ENCODE results near the gene EOLA2. TPM values are rescaled to one million over a fixed set of nuclear protein-coding genes. Genes with fewer than 3 reads are reported as not detected.
A peak's percentile ranks its signal among the peaks of the same experiment; 100 is the strongest.
"Not testable (repeated sequence)": the region's sequence is repeated elsewhere in the genome, so short reads cannot be mapped to it uniquely, and the experiment has no call there.

Gene EOLA2
- polyA plus RNA-seq, 4 donors = 22.6 to 31.6 (median 25.2) TPM

DNA sequence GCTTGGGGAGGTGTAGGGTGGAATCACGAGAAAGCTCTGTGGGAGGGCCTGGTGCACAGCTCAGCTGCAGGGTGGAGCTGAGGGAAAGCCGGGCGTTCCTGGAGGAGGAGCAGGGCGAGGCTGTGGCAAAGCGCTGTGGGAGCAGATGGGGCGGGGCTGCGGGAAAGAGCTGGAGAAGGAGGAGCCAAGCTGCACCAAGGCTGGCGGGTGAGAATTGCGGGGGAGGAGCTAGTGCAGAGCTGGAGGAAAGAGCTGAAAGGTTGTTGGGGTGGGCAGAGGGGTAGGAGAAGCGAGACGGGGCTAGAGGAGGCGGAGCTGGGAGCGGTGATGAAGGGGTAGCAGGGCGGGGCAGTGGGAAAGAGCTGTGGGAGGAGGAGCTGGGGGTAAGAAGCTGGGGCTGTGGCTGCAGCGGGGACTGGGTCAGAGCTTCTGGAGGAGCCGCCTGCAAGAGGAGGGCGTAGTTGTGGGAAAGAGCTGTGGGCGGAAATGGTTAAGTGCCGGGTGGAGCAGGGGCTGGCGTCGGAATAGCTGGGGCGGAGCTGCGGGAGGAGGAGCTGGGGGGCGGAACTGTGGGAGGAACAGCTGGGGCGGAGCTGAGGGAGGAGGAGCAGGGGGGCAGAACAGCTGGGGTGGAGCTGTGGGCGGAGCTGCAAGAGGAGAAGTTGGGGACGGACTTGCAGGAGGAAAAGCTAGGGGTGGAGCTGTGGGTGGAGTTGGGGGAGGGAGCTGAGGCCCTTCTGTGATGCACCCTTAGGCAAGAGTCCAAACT lies 1.8 kb upstream of the EOLA2 start:
- Histone ChIP-seq H3K4me1 (ENCODE audit: control insufficient read depth in 3 of 3, insufficient read depth in 2 of 3, low read depth in 1 of 3, low read length in 2 of 3) (no peaks in the 10 kb centered on the region), H3K9me3 (ENCODE audit: control insufficient read depth in 2 of 2, insufficient read depth in 1 of 2, low read depth in 1 of 2, low read length in 1 of 2) (no peaks in the 10 kb centered on the region), H3K4me3 (ENCODE audit: low read depth in 1 of 3, low read length in 3 of 3) (peak overlapping the region; percentile 22 to 69 (median 49)), H3K36me3 (ENCODE audit: control insufficient read depth in 3 of 3, insufficient read depth in 2 of 3, low read depth in 1 of 3, low read length in 3 of 3) (peaks cover 0 to 6% (median 0%) of the 10 kb centered on the region in 3 donors), H3K27me3 (ENCODE audit: control insufficient read depth in 3 of 3, insufficient read depth in 3 of 3, low read length in 3 of 3) (no peaks in the 10 kb centered on the region), H3K27ac (ENCODE audit: low read depth in 1 of 3, low read length in 2 of 3) (peak overlapping the region; percentile 75 to 99 (median 98))
- 1 to 46% (median 22%) methylated on average over 22 to 27 of the region's 27 CpGs for WGBS, 3 donors
- DNase-seq = peak; percentile 94
- FAIRE-seq = peak; percentile 39

DNA sequence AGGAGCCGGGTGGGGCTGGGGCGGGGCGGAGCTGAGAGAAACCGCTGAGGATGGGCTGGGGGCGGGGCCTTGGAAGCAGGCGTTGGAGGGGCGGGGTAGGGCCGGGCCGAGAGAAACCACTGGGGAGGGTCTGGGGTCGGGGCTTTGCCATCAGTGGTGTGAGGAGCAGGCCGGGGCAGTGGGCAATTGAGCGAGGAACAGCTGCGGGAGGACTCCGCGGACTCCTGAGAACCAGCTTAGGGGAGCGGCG lies 1.3 kb upstream of the EOLA2 start:
- Histone ChIP-seq H3K4me3 (ENCODE audit: low read depth in 1 of 3, low read length in 3 of 3) (peak overlapping the region; percentile 22 to 69 (median 49)), H3K27me3 (ENCODE audit: control insufficient read depth in 3 of 3, insufficient read depth in 3 of 3, low read length in 3 of 3) (no peaks in the 10 kb centered on the region), H3K4me1 (ENCODE audit: control insufficient read depth in 3 of 3, insufficient read depth in 2 of 3, low read depth in 1 of 3, low read length in 2 of 3) (no peaks in the 10 kb centered on the region), H3K27ac (ENCODE audit: low read depth in 1 of 3, low read length in 2 of 3) (peak overlapping the region; percentile 75 to 99 (median 98)), H3K36me3 (ENCODE audit: control insufficient read depth in 3 of 3, insufficient read depth in 2 of 3, low read depth in 1 of 3, low read length in 3 of 3) (peaks cover 0 to 6% (median 0%) of the 10 kb centered on the region in 3 donors), H3K9me3 (ENCODE audit: control insufficient read depth in 2 of 2, insufficient read depth in 1 of 2, low read depth in 1 of 2, low read length in 1 of 2) (no peaks in the 10 kb centered on the region)
- no peak for FAIRE-seq
- DNase-seq = no peak
- 2 to 46% (median 18%) methylated on average over 11 to 17 of the region's 17 CpGs for WGBS, 3 donors

DNA sequence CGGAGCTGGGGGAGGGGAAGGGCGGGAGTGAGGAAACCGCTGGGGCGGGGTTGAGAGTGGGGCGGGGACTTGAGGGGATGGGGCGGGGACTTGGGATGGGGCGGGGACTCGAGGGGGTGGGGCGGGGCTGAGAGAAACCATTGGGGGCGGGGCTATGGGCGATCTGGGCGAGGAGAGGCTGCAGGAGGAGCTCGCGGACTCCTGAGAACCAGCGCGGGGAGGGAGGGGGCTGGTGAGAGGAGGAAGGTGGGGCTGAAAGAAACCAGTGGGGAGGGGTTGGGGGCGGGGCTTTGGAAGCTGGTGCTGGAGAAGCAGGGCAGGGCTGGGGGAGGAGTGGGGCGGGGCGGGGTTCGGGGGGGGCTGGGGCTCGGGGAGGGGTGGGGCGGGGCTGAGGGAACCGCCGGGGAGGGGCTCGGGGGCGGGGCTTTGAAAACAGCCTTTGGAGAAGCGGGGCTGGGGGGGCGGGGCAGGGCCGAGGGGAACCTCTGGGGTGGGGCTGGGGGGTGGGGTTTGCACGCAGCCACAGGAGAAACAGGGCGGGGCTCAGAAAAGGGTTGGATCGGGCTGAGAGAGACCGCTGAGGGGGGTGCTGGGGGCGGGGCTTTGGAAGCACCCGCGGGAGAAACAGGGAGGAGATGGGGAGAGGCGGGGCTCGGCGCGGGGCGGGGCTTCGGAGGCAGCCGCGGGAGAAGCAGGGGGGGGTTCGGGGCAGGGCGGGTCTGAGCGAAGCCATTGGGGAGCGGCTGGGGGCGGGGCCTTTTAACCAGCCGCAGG lies 777 bp upstream of the EOLA2 start:
- FAIRE-seq = no peak
- peak overlapping the region in 2 of 3 donors; percentile 49 to 81 for H3K4me3 ChIP-seq (ENCODE audit: low read depth in 1 of 3, low read length in 3 of 3)
- peaks cover 0 to 6% (median 0%) of the 10 kb centered on the region in 3 donors for H3K36me3 ChIP-seq (ENCODE audit: control insufficient read depth in 3 of 3, insufficient read depth in 2 of 3, low read depth in 1 of 3, low read length in 3 of 3)
- no peaks in the 10 kb centered on the region for H3K4me1 ChIP-seq (ENCODE audit: control insufficient read depth in 3 of 3, insufficient read depth in 2 of 3, low read depth in 1 of 3, low read length in 2 of 3)
- H3K27me3 ChIP-seq (ENCODE audit: control insufficient read depth in 3 of 3, insufficient read depth in 3 of 3, low read length in 3 of 3) = no peaks in the 10 kb centered on the region
- peak overlapping the region; percentile 80 to 99 (median 98) for H3K27ac ChIP-seq (ENCODE audit: low read depth in 1 of 3, low read length in 2 of 3)
- WGBS, 3 donors = 2 to 34% (median 14%) methylated on average over 10 to 37 of the region's 50 CpGs
- no peaks in the 10 kb centered on the region for H3K9me3 ChIP-seq (ENCODE audit: control insufficient read depth in 2 of 2, insufficient read depth in 1 of 2, low read depth in 1 of 2, low read length in 1 of 2)
- peak; percentile 91 to 94 for DNase-seq

DNA sequence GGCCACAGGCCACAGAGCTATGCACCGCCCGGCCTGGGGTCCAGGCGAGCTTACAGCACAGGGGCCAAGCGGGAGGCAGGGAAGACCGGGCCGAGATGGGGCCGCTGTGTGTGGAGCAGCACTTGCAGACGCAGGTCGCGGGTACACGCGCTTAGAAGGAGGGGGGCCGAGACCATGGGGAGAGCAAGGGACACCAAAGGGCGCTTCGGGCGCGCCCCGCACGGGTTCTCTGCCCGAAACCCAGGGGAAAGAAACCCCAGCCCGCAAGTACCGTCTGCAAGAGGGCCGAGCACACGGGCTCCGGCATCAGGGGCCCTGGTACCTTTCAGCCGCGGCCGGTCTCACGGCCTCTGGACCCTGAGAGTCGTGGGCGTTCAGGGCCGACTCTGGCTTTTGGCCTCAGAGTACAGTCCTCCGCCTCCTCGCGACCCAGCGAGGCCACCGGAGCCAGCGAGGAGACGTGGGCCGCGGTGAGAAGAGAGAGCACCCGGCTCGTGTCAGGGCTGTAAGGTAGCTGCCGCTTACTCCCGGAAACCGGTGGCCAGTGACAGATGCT lies 342 bp downstream of the EOLA2 start:
- 1 to 38% (median 3%) methylated on average over 36 to 46 of the region's 46 CpGs for WGBS, 3 donors
- DNase-seq (no peak), FAIRE-seq (no peak)
- H3K9me3 ChIP-seq (ENCODE audit: control insufficient read depth in 2 of 2, insufficient read depth in 1 of 2, low read depth in 1 of 2, low read length in 1 of 2) = no peaks in the 10 kb centered on the region
- peak overlapping the region; percentile 80 to 98 (median 98) for H3K27ac ChIP-seq (ENCODE audit: low read depth in 1 of 3, low read length in 2 of 3)
- H3K36me3 ChIP-seq (ENCODE audit: control insufficient read depth in 3 of 3, insufficient read depth in 2 of 3, low read depth in 1 of 3, low read length in 3 of 3) = peaks cover 0 to 7% (median 0%) of the 10 kb centered on the region in 3 donors
- no peaks in the 10 kb centered on the region for H3K4me1 ChIP-seq (ENCODE audit: control insufficient read depth in 3 of 3, insufficient read depth in 2 of 3, low read depth in 1 of 3, low read length in 2 of 3)
- H3K27me3 ChIP-seq (ENCODE audit: control insufficient read depth in 3 of 3, insufficient read depth in 3 of 3, low read length in 3 of 3) = no peaks in the 10 kb centered on the region
- peak overlapping the region; percentile 53 to 81 (median 61) for H3K4me3 ChIP-seq (ENCODE audit: low read depth in 1 of 3, low read length in 3 of 3)

DNA sequence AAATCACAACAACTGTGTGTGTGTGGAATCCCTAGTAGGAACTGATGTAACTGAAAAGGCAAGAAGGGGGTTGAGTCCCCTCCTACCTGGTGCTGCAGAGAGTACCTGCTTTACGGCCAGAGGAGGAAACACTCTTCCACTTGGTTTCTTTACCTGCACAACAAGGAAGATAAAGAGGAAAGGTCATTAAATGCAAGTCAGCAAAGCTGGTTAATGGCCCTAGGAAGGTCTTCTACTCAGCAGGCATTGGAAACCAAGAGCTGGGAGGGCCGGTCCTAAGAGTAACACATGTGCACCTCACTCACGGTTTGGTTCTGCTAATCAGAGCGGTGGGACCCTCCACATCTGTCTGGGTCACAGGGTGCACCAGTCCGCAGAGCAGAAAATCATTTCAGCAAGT lies 963 bp downstream of the EOLA2 start:
- not testable (repeated sequence) for H3K4me1 ChIP-seq (ENCODE audit: control insufficient read depth in 3 of 3, insufficient read depth in 2 of 3, low read depth in 1 of 3, low read length in 2 of 3); DNase-seq; H3K27me3 ChIP-seq (ENCODE audit: control insufficient read depth in 3 of 3, insufficient read depth in 3 of 3, low read length in 3 of 3); H3K9me3 ChIP-seq (ENCODE audit: control insufficient read depth in 2 of 2, insufficient read depth in 1 of 2, low read depth in 1 of 2, low read length in 1 of 2); FAIRE-seq; H3K36me3 ChIP-seq (ENCODE audit: control insufficient read depth in 3 of 3, insufficient read depth in 2 of 3, low read depth in 1 of 3, low read length in 3 of 3)
- 33 to 51% (median 40%) methylated on average over 4 to 5 of the region's 5 CpGs for WGBS, 3 donors
- peak overlapping the region in 2 of 3 donors; percentile 61 to 81 for H3K4me3 ChIP-seq (ENCODE audit: low read depth in 1 of 3, low read length in 3 of 3)
- H3K27ac ChIP-seq (ENCODE audit: low read depth in 1 of 3, low read length in 2 of 3) = peak overlapping the region in 2 of 3 donors; percentile 98

DNA sequence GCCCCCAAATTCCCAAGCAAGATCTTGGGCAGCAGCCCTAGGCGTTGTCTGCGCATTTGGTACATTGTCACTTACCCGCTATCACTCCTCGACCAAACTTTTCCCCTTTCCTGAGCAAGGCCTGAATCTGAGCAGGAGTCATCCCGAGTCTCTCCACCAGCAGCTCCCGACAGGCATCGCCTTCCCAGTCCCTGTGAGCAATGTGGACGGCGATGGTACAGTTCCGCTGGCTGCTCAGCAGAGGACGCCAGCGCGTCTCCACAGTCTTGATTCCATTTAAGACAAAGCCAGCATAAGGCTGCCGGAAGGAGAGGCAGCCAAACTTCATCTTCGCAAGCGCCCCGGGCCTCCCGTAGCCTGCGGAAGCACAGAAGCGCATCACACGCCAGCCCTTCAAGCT lies 4.7 kb downstream of the EOLA2 start:
- FAIRE-seq; H3K4me3 ChIP-seq (ENCODE audit: low read depth in 1 of 3, low read length in 3 of 3); H3K27me3 ChIP-seq (ENCODE audit: control insufficient read depth in 3 of 3, insufficient read depth in 3 of 3, low read length in 3 of 3); H3K36me3 ChIP-seq (ENCODE audit: control insufficient read depth in 3 of 3, insufficient read depth in 2 of 3, low read depth in 1 of 3, low read length in 3 of 3); DNase-seq; H3K9me3 ChIP-seq (ENCODE audit: control insufficient read depth in 2 of 2, insufficient read depth in 1 of 2, low read depth in 1 of 2, low read length in 1 of 2); H3K27ac ChIP-seq (ENCODE audit: low read depth in 1 of 3, low read length in 2 of 3); H3K4me1 ChIP-seq (ENCODE audit: control insufficient read depth in 3 of 3, insufficient read depth in 2 of 3, low read depth in 1 of 3, low read length in 2 of 3): not testable (repeated sequence)
- WGBS, 3 donors = 84 to 90% (median 89%) methylated on average over 5 to 17 of the region's 21 CpGs

DNA sequence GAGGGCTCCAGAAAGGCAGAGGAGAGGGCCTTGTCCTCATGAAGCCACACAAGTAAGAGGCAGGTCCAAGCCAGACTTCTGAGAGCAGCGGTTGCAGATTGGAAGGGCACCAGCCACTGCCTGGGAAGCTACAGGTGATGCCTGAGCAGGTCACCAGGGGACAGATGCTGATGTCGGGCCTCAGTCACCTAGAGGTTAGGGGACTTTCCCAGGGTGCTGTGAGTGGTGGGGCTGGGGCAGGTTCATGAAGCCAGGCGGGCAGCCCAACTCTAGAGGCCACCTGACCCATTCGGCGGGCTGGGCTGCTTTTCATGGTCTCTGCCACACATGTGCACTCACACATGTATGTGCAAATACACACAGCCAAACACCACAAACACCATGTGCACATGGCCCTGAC lies 5.3 kb downstream of the EOLA2 start:
- H3K4me3 ChIP-seq (ENCODE audit: low read depth in 1 of 3, low read length in 3 of 3); FAIRE-seq; H3K9me3 ChIP-seq (ENCODE audit: control insufficient read depth in 2 of 2, insufficient read depth in 1 of 2, low read depth in 1 of 2, low read length in 1 of 2); H3K36me3 ChIP-seq (ENCODE audit: control insufficient read depth in 3 of 3, insufficient read depth in 2 of 3, low read depth in 1 of 3, low read length in 3 of 3); DNase-seq; H3K27ac ChIP-seq (ENCODE audit: low read depth in 1 of 3, low read length in 2 of 3); H3K4me1 ChIP-seq (ENCODE audit: control insufficient read depth in 3 of 3, insufficient read depth in 2 of 3, low read depth in 1 of 3, low read length in 2 of 3); H3K27me3 ChIP-seq (ENCODE audit: control insufficient read depth in 3 of 3, insufficient read depth in 3 of 3, low read length in 3 of 3): not testable (repeated sequence)
- 100% methylated on average over 1 of the region's 5 CpGs; no CpG with 5 or more reads in 1 of the 3 donors for WGBS, 3 donors

DNA sequence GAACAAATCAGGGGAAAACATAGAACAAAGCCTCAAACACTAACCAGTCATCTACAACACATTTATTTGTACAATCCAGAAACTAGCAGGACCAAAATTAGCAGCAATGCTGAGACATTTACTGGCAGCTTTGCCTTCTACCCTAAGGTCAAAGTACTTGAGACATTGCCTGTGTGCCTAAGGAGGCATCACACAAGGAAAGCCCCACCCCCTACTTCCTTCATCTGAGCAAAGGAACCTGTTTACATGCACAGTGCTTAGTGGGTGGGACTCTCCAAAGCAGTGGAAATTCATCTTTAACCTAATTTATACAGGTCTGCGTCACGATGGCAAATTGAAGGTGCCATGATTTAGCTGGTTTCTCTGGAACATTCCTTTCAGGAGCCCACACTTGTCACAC lies 6.1 kb downstream of the EOLA2 start:
- H3K4me3 ChIP-seq (ENCODE audit: low read depth in 1 of 3, low read length in 3 of 3); H3K27me3 ChIP-seq (ENCODE audit: control insufficient read depth in 3 of 3, insufficient read depth in 3 of 3, low read length in 3 of 3); H3K4me1 ChIP-seq (ENCODE audit: control insufficient read depth in 3 of 3, insufficient read depth in 2 of 3, low read depth in 1 of 3, low read length in 2 of 3); H3K27ac ChIP-seq (ENCODE audit: low read depth in 1 of 3, low read length in 2 of 3); H3K36me3 ChIP-seq (ENCODE audit: control insufficient read depth in 3 of 3, insufficient read depth in 2 of 3, low read depth in 1 of 3, low read length in 3 of 3); FAIRE-seq; DNase-seq; H3K9me3 ChIP-seq (ENCODE audit: control insufficient read depth in 2 of 2, insufficient read depth in 1 of 2, low read depth in 1 of 2, low read length in 1 of 2): not testable (repeated sequence)
- 59 to 78% (median 66%) methylated on average over 2 of the region's 2 CpGs for WGBS, 3 donors

Measured in small intestine (tissue), 7 donors.